Ovary (tissue), 3 donors: ENCODE data around the gene PAQR3.

Experiments used
- CTCF ChIP-seq, 3 donors: fragments of 450-650 bp in 2 of 3; fragments of 200-600 bp in 1 of 3; IDR thresholded peaks; one replicate each; pipeline versions ENCODE4 v1.5.1 to v1.8.0; 2016 to 2022; ENCODE audit warnings: antibody characterized with exemption in 3 of 3, mild to moderate bottlenecking in 1 of 3
- POLR2A ChIP-seq: fragments of 450-650 bp; IDR thresholded peaks from one replicate; pipeline ENCODE4 v1.6.1; 2017; ENCODE audit warnings: antibody characterized with exemption, mild to moderate bottlenecking, moderate library complexity
- donor health status: DM: no; HTN: no; CAD: no.

- TF ChIP-seq POLR2A (no peak), CTCF (IDR thresholded peaks at IDR 0.05) (no peak)
Observed at GRCh38 chr4:78984593-78984992, 45.4 kb upstream of the PAQR3 start.
